HG03432 (cell line): ENCODE measurements around the gene BTBD18.
"Not testable (repeated sequence)": the region's sequence is repeated elsewhere in the genome, so short reads cannot be mapped to it uniquely, and the experiment has no call there.

Experiments used
- ATAC-seq: cut with Tn5 transposase; IDR thresholded peaks from one replicate; pipeline ENCODE4 v1.9.1; 2021; ENCODE audit warnings: mild to moderate bottlenecking, moderate library complexity; ENCODE audit not compliant: unreplicated experiment

The BTBD18 gene

DNA sequence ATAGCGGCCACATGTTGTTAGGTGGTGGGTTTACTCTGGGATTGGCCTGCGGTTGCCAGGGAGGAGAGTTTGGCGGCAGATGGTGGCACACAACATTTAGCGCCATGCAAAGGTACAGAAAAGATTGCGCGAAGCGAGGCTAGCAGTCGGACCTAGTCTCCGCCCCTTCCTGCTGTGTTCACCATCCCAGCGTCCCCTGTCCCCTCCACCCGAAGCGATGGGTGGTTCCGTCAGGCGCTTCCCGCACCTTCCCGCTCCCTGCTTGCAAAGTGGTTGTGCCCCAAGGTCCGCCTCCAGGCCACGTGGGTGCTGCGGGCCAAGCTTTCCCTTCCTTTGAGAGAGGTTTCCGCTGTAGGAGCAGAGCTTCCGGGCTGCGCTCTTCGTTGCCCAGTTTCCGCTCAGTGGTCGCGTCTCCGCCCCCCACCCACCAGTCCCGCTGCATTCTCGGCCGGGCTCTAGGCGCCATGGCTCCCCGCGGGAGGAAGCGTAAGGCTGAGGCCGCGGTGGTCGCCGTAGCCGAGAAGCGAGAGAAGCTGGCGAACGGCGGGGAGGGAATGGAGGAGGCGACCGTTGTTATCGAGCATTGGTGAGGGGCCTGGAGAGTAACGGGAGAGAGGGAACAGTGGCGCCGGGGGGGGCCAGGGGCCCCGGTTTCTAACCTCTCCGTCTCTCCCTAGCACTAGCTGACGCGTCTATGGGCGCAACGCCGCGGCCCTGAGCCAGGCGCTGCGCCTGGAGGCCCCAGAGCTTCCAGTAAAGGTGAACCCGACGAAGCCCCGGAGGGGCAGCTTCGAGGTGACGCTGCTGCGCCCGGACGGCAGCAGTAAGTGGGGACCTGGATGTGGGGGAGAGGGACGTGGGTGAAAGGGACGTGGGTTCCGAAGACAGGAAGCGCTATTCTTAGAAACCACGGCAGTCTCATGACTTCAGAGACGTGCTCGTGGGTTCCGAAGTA lies 10.2 kb downstream of the BTBD18 start, which contains the start of gene SELENOH:
SELENOH (plus strand) TSS at position 360 of the 955 bp plus-strand sequence; CDS start at position 465, 105 bp downstream.
- ATAC-seq = peak; percentile 93

DNA sequence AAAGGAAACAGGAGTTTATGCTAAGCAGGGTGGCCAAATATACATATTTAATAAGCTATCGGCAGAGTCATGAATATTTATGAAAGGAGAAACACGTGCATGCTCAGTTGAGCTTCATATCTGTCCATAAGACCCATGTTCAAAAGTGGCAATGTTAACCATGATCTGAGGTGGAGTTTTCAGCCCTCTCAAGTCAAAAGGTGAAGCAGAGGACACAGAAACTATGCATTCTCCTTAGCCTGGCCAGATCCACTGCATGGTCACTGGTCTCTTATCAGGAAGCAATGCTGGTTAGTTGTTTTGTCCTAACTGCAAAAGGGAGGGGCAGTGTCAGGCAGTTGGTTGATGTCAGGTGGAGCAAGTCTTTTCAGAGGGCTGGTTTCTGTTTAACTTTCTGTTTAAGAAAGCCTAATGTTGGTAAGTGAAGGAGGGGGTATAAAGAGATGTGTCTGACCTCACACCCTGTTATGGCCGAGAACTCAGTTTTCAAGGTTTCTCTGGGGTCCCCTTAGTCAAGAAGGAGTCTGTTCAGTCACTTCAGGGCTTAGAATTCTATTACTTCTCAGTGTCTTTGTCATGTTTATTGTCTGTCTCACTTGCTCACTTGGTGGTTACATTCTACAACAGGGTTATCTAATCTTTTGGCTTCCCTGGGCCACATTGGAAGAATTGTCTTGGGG lies 15.9 kb downstream of the BTBD18 start:
- no peak for ATAC-seq

- ATAC-seq = no peak
These were observed 19.0 kb downstream of the BTBD18 start for GRCh38 chr11:57732661-57733060.

GRCh38 chr11:57729479-57729878 lies 22.1 kb downstream of the BTBD18 start:
- no peak for ATAC-seq

DNA sequence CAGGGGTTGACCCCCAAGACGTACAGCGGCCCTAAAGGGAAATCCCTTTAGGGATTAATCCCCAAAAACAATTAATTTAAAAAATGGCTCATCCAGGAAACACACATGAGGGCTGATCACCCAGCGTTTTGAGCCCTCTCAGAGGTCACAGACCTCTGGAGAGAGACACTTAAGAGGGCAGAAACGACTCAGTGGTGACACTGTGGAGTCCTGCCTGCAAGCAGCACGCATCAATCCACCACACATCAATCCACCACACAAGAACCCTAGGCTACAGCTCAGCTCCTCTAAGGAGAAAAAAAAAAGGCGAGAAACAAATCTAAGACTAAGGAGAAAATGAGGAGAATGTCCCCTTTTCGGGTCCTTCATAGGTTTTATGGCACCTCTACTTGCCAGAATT lies 22.8 kb downstream of the BTBD18 start:
- no peak for ATAC-seq

GRCh38 chr11:57727185-57727584 lies 24.4 kb downstream of the BTBD18 start:
- ATAC-seq = no peak

- not testable (repeated sequence) for ATAC-seq
These were observed 34.9 kb downstream of the BTBD18 start for GRCh38 chr11:57716726-57717125.

- ATAC-seq = no peak
These were observed 37.8 kb downstream of the BTBD18 start for GRCh38 chr11:57713835-57714234.

DNA sequence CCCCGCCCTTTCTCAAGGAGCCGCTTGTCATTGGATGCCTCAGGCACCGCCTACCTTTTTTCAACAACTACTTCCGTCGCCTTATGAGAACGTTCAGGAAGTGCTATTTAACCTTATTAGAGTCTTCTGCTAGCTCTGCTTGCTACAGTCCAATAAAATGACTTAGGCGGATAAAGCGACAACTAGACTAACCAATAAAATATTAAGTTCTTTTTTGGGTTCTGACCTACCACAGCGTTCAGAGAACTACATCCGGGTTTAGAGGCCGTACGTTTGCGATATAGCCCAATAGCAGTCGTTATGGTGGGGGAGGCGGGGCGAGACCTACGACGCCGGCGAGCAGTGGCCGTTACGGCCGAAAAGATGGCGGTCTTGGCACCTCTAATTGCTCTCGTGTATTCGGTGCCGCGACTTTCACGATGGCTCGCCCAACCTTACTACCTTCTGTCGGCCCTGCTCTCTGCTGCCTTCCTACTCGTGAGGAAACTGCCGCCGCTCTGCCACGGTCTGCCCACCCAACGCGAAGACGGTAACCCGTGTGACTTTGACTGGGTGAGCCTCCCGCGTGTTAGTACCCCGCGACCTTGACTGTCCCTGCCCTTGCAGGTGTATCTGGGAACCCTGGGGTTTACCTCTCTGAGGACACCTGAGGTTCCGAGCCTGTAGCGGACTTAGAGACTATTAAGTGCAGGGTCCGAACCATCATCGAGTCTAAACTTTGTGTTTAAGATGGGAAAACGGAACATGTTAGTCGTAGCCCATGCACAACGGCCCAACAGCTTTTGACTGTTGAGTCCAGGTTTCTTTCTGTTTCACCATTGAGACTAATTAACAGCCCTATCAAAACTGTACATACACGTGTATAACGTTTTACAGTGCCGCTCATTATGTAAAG lies 39.1 kb downstream of the BTBD18 start, which contains the start of gene TMX2:
TMX2 (plus strand) TSS at position 338 of the 895 bp plus-strand sequence; CDS start at position 364, 26 bp downstream.
- ATAC-seq = peak; percentile 92

DNA sequence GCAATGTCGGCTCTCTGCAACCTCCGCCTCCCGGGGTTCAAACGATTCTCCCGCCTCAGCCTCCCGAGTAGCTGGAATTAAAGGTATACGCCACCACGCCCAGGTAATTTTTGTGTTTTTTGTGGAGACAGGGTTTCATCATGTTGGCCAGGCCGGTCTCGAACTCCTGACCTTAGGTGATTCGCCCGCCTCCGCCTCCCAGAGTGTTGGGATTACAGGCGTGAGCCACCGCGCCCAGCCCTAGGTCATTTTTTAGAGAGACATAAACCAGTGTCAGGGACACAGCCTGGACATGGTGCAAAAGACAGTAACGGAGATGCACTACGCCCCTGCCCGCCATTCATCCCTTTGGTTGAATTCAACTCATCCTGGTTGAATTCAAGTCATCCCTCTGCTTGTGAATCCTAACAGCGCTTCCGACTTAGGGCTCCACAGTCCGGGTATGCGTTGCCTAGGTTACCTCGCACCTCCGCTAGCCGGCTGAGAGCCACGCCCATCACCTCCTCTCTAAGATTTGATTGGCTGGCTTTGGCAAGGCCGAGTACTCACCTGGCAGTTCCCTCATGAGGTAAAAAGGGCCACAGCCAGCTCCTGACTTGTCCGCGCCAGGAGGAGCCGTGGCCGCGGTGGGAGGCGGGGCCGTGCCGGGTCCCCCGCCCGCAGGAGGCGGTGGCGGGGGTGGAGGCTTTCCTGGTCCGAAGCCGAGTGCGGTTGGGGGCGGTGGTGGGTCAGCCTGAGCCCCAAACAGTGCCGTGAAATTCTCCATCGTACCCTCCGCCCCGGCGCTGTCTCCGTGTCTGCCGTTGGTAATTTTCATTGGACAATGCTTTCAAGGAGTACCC lies 40.0 kb downstream of the BTBD18 start, which contains the start of gene MED19:
MED19 (minus strand) TSS at position 802 of the 842 bp plus-strand sequence; CDS start at position 766, 36 bp downstream.
- ATAC-seq = peak; percentile 49

DNA sequence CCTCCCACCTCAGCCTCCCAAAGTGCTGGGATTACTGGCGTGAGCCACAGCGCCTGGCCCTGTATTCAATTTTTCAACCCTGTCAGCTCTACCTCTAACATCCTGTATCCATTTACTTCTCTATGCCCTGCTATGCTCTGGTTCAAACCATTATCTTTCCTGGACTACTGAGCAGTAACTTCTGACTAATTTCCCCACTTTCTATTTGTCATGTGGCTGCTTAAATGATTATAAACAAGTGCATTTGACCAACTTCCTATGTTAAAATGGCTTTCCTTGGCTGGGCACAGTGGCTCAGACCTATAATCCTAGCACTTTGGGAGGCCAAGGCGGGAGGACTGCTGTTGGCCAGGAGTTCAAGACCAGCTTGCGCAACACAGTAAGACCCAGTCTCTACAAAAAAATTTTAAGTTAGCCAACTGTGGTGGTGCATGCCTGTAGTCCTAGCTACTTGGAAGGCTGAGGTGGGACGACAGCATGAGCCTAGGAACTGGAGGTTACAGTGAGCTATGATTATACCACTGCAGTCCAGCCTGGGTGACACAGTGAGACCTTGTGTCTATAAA lies 41.7 kb downstream of the BTBD18 start:
- no peak for ATAC-seq

DNA sequence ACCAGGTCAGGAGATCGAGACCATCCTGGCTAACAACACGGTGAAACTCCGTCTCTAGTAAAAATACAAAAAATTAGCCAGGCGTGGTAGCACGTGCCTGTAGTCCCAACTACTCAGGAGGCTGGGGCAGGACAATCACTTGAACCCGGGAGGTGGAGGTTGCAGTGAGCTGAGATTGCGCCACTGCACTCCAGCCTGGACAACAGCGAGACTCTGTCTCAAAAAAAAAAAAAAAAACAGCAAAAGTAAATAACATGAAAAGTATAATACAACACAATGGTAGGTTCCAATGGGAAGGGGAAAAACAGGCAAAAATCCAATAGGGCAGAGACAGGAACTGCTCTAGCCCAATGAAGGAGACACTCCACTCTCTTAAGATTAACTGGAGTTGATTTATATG lies 46.2 kb downstream of the BTBD18 start:
- not testable (repeated sequence) for ATAC-seq

- ATAC-seq = no peak
These were observed 46.7 kb downstream of the BTBD18 start for GRCh38 chr11:57704932-57705331.

GRCh38 chr11:57703341-57703740 lies 48.3 kb downstream of the BTBD18 start:
- no peak for ATAC-seq

GRCh38 chr11:57700425-57700824 lies 51.2 kb downstream of the BTBD18 start:
- ATAC-seq = no peak

DNA sequence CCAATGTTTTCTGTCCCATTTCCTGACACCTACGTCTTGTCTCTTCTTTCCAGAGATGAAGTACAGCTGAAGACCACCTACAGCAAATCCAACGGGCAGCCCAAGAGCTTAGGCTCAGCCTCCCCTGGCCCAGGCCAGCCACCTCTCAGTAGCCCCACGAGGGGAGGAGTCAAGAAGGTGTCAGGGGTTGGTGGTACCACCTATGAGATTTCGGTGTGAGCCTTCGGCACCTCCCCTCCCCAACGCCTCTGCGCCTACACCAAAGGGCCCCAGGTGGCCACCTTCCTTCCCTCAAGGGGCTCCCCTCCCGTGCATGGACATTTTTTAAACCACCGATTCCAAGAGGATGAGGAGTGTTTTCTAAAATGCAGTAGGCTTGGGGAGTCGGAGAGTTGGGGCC lies 51.8 kb downstream of the BTBD18 start:
- no peak for ATAC-seq

- no peak for ATAC-seq
These were observed 52.7 kb downstream of the BTBD18 start for GRCh38 chr11:57698843-57699365.
